HUES48 (cell line): ENCODE results near the gene MAPK9.

Source experiments
- H3K27ac ChIP-seq: one replicate; pipeline ENCODE4 v1.7.0; 2013; ENCODE audit warnings: low read depth, low read length, inconsistent platforms
- H3K27me3 ChIP-seq: 2 replicates; pipeline ENCODE4 v1.6.1; 2013; ENCODE audit warnings: mild to moderate bottlenecking, low read length; ENCODE audit not compliant: control insufficient read depth, insufficient read depth
- H3K36me3 ChIP-seq: 2 replicates; pipeline ENCODE4 v1.6.1; 2013; ENCODE audit warnings: low read length; ENCODE audit not compliant: control insufficient read depth, insufficient read depth
- H3K4me1 ChIP-seq: 2 replicates; pipeline ENCODE4 v1.6.1; 2013; ENCODE audit warnings: mild to moderate bottlenecking, low read length; ENCODE audit not compliant: control insufficient read depth, insufficient read depth
- H3K4me3 ChIP-seq: 2 replicates; pipeline ENCODE4 v1.5.1; 2013; ENCODE audit warnings: mild to moderate bottlenecking, low read depth, low read length
- H3K9ac ChIP-seq: 2 replicates; pipeline ENCODE4 v1.6.1; 2013; ENCODE audit warnings: mild to moderate bottlenecking, low read depth, low read length, moderate library complexity
- H3K9me3 ChIP-seq: 2 replicates; pipeline ENCODE4 v1.6.1; 2013; ENCODE audit warnings: low read length; ENCODE audit not compliant: control insufficient read depth, insufficient read depth

The MAPK9 gene

GRCh38 chr5:180204276-180204819 is 87.5 kb downstream of the MAPK9 start:
- no peaks in the 10 kb centered on the region for H3K4me1 ChIP-seq
- H3K27me3 ChIP-seq = peaks cover 18% of the 10 kb centered on the region
- no peak overlapping the region for H3K9ac ChIP-seq
- no peaks in the 10 kb centered on the region for H3K36me3 ChIP-seq
- H3K4me3 ChIP-seq = no peak overlapping the region
- H3K9me3 ChIP-seq = no peaks in the 10 kb centered on the region
- H3K27ac ChIP-seq = no peak overlapping the region

- Histone ChIP-seq H3K27me3 (peaks cover 12% of the 10 kb centered on the region), H3K36me3 (no peaks in the 10 kb centered on the region), H3K9ac (no peak overlapping the region), H3K4me3 (no peak overlapping the region), H3K4me1 (no peaks in the 10 kb centered on the region), H3K27ac (no peak overlapping the region), H3K9me3 (no peaks in the 10 kb centered on the region)
Observed at GRCh38 chr5:180202939-180203573, 88.8 kb downstream of the MAPK9 start.

GRCh38 chr5:180201051-180201987 is 90.6 kb downstream of the MAPK9 start:
- Histone ChIP-seq H3K4me3 (no peak overlapping the region), H3K27ac (no peak overlapping the region), H3K36me3 (no peaks in the 10 kb centered on the region), H3K4me1 (no peaks in the 10 kb centered on the region), H3K27me3 (no peaks in the 10 kb centered on the region), H3K9me3 (no peaks in the 10 kb centered on the region), H3K9ac (no peak overlapping the region)

- Histone ChIP-seq H3K9me3 (no peaks in the 10 kb centered on the region), H3K4me3 (no peak overlapping the region), H3K27ac (no peak overlapping the region), H3K36me3 (no peaks in the 10 kb centered on the region), H3K27me3 (no peaks in the 10 kb centered on the region), H3K9ac (no peak overlapping the region), H3K4me1 (no peaks in the 10 kb centered on the region)
Observed at GRCh38 chr5:180199390-180199789, 92.5 kb downstream of the MAPK9 start.

- no peak overlapping the region for H3K4me3 ChIP-seq
- no peaks in the 10 kb centered on the region for H3K9me3 ChIP-seq
Observed at GRCh38 chr5:180198208-180198607, 93.7 kb downstream of the MAPK9 start.

GRCh38 chr5:180197016-180197702 is 94.7 kb downstream of the MAPK9 start:
- Histone ChIP-seq H3K27me3 (no peaks in the 10 kb centered on the region), H3K27ac (no peak overlapping the region), H3K4me1 (no peaks in the 10 kb centered on the region), H3K36me3 (no peaks in the 10 kb centered on the region), H3K4me3 (no peak overlapping the region), H3K9ac (no peak overlapping the region), H3K9me3 (no peaks in the 10 kb centered on the region)

More at GRCh38 chr5:180198208-180198607, 93.7 kb downstream of the MAPK9 start:
- Histone ChIP-seq H3K4me1 (no peaks in the 10 kb centered on the region), H3K27ac (no peak overlapping the region), H3K36me3 (no peaks in the 10 kb centered on the region), H3K9ac (no peak overlapping the region), H3K27me3 (no peaks in the 10 kb centered on the region)

GRCh38 chr5:180194410-180195345 is 97.2 kb downstream of the MAPK9 start:
- Histone ChIP-seq H3K27me3 (no peaks in the 10 kb centered on the region), H3K4me3 (no peak overlapping the region), H3K27ac (no peak overlapping the region), H3K9ac (no peak overlapping the region), H3K36me3 (no peaks in the 10 kb centered on the region), H3K4me1 (no peaks in the 10 kb centered on the region), H3K9me3 (0 out of 2 replicates have a peak, but pooled peaks cover 4% of the 10 kb centered on the region)

GRCh38 chr5:180193749-180194375 is 98.0 kb downstream of the MAPK9 start:
- no peak overlapping the region for H3K9ac ChIP-seq
- H3K36me3 ChIP-seq = no peaks in the 10 kb centered on the region
- no peaks in the 10 kb centered on the region for H3K4me1 ChIP-seq
- H3K27ac ChIP-seq = no peak overlapping the region
- H3K4me3 ChIP-seq = no peak overlapping the region
- H3K9me3 ChIP-seq = 0 out of 2 replicates have a peak, but pooled peaks cover 4% of the 10 kb centered on the region
- H3K27me3 ChIP-seq = no peaks in the 10 kb centered on the region

- no peaks in the 10 kb centered on the region for H3K4me1 ChIP-seq
- no peak overlapping the region for H3K27ac ChIP-seq
- no peaks in the 10 kb centered on the region for H3K36me3 ChIP-seq
- no peak overlapping the region for H3K4me3 ChIP-seq
- no peak overlapping the region for H3K9ac ChIP-seq
- H3K27me3 ChIP-seq = no peaks in the 10 kb centered on the region
- 0 out of 2 replicates have a peak, but pooled peaks cover 4% of the 10 kb centered on the region for H3K9me3 ChIP-seq
Observed at GRCh38 chr5:180191716-180192115, 100.2 kb downstream of the MAPK9 start.
